Measurements from ENCODE around the gene MAMDC2. TPM values are rescaled to one million over a fixed set of nuclear protein-coding genes. Genes with fewer than 3 reads are reported as not detected.

The MAMDC2 gene
- total RNA-seq, 3 donors from 2014 or later (not counting 1 experiment from before 2014, with no cell fraction given): 0.10 to 0.32 TPM; not detected in 1

- H3K9me3 Mint-ChIP-seq: peaks cover 5 to 6% of the 10 kb centered on the region in 2 donors
Measured at GRCh38 chr9:70205366-70206020, 161.8 kb downstream of the MAMDC2 start.

GRCh38 chr9:70217029-70217428 is 173.4 kb downstream of the MAMDC2 start:
- Mint-ChIP-seq H3K27ac (no peak overlapping the region), H3K36me3 (no peaks in the 10 kb centered on the region), H3K27me3 (ENCODE audit: low read depth in 2 of 2) (peaks cover 0 to 8% of the 10 kb centered on the region in 2 donors), H3K4me1 (no peaks in the 10 kb centered on the region), H3K4me3 (no peak overlapping the region), H3K9me3 (peaks cover 0 to 7% of the 10 kb centered on the region in 2 donors)
- H3K4me1 ChIP-seq (ENCODE audit: control insufficient read depth, insufficient read depth, low read length): no peaks in the 10 kb centered on the region
- 96% methylated on average over 15 of the region's 16 CpGs for WGBS (ENCODE audit: insufficient coverage)
- H3K36me3 ChIP-seq (ENCODE audit: control insufficient read depth, insufficient read depth, low read length): no peaks in the 10 kb centered on the region
- H3K27me3 ChIP-seq (ENCODE audit: control insufficient read depth, insufficient read depth, low read length): no peaks in the 10 kb centered on the region
- TF ChIP-seq CTCF (IDR thresholded peaks at IDR 0.05): no peak
- DNase-seq (no peak), ATAC-seq (no peak)
- H3K4me3 ChIP-seq (ENCODE audit: low read length): no peak overlapping the region
- peaks cover 3% of the 10 kb centered on the region for H3K9me3 ChIP-seq (ENCODE audit: control insufficient read depth, insufficient read depth, low read length)
- no peak overlapping the region for H3K27ac ChIP-seq (ENCODE audit: low read length)
- intact Hi-C loops (cut with micrococcal nuclease): no loop called here

More at GRCh38 chr9:70205366-70206020, 161.8 kb downstream of the MAMDC2 start:
- Mint-ChIP-seq H3K4me3 (no peak overlapping the region), H3K27me3 (ENCODE audit: low read depth in 2 of 2) (peaks cover 0 to 5% of the 10 kb centered on the region in 2 donors), H3K4me1 (no peaks in the 10 kb centered on the region), H3K27ac (no peak overlapping the region), H3K36me3 (peaks cover 11% of the 10 kb centered on the region)
- H3K36me3 ChIP-seq (ENCODE audit: control insufficient read depth, insufficient read depth, low read length): no peaks in the 10 kb centered on the region
- ATAC-seq (no peak), DNase-seq (no peak)
- intact Hi-C loops (cut with micrococcal nuclease): no loop called here
- H3K4me3 ChIP-seq (ENCODE audit: low read length): no peak overlapping the region
- H3K27me3 ChIP-seq (ENCODE audit: control insufficient read depth, insufficient read depth, low read length): no peaks in the 10 kb centered on the region
- peaks cover 5% of the 10 kb centered on the region for H3K9me3 ChIP-seq (ENCODE audit: control insufficient read depth, insufficient read depth, low read length)
- H3K4me1 ChIP-seq (ENCODE audit: control insufficient read depth, insufficient read depth, low read length): no peaks in the 10 kb centered on the region
- H3K27ac ChIP-seq (ENCODE audit: low read length): no peak overlapping the region
- WGBS (ENCODE audit: insufficient coverage): 89% methylated on average over 1 of the region's 3 CpGs
- TF ChIP-seq CTCF (IDR thresholded peaks at IDR 0.05): no peak

- no CpG with 5 or more reads among the region's 1 CpG for WGBS (ENCODE audit: insufficient coverage)
- Mint-ChIP-seq H3K27me3 (ENCODE audit: low read depth in 2 of 2) (peaks cover 0 to 8% of the 10 kb centered on the region in 2 donors), H3K4me1 (no peaks in the 10 kb centered on the region), H3K27ac (no peak overlapping the region), H3K9me3 (peaks cover 0 to 7% of the 10 kb centered on the region in 2 donors), H3K36me3 (no peaks in the 10 kb centered on the region), H3K4me3 (no peak overlapping the region)
- no peak for ATAC-seq
- intact Hi-C loops (cut with micrococcal nuclease): no loop called here
- H3K27me3 ChIP-seq (ENCODE audit: control insufficient read depth, insufficient read depth, low read length): no peaks in the 10 kb centered on the region
- no peaks in the 10 kb centered on the region for H3K36me3 ChIP-seq (ENCODE audit: control insufficient read depth, insufficient read depth, low read length)
- no peak for DNase-seq
- no peaks in the 10 kb centered on the region for H3K4me1 ChIP-seq (ENCODE audit: control insufficient read depth, insufficient read depth, low read length)
- no peak for TF ChIP-seq CTCF (IDR thresholded peaks at IDR 0.05)
- no peak overlapping the region for H3K4me3 ChIP-seq (ENCODE audit: low read length)
- no peak overlapping the region for H3K27ac ChIP-seq (ENCODE audit: low read length)
- no peaks in the 10 kb centered on the region for H3K9me3 ChIP-seq (ENCODE audit: control insufficient read depth, insufficient read depth, low read length)
Measured at GRCh38 chr9:70218767-70219166, 175.1 kb downstream of the MAMDC2 start.

- H3K9me3 ChIP-seq (ENCODE audit: control insufficient read depth, insufficient read depth, low read length): no peaks in the 10 kb centered on the region
- no peaks in the 10 kb centered on the region for H3K4me1 ChIP-seq (ENCODE audit: control insufficient read depth, insufficient read depth, low read length)
- Mint-ChIP-seq H3K4me3 (no peak overlapping the region), H3K9me3 (no peaks in the 10 kb centered on the region), H3K27me3 (ENCODE audit: low read depth in 2 of 2) (no peaks in the 10 kb centered on the region), H3K36me3 (no peaks in the 10 kb centered on the region), H3K4me1 (no peaks in the 10 kb centered on the region), H3K27ac (no peak overlapping the region)
- intact Hi-C loops (cut with micrococcal nuclease): no loop called here
- no peaks in the 10 kb centered on the region for H3K36me3 ChIP-seq (ENCODE audit: control insufficient read depth, insufficient read depth, low read length)
- no peak overlapping the region for H3K27ac ChIP-seq (ENCODE audit: low read length)
- 100% methylated on average over 1 of the region's 2 CpGs for WGBS (ENCODE audit: insufficient coverage)
- no peak for ATAC-seq
- no peak overlapping the region for H3K4me3 ChIP-seq (ENCODE audit: low read length)
- TF ChIP-seq CTCF (IDR thresholded peaks at IDR 0.05): no peak
- no peak for DNase-seq
- H3K27me3 ChIP-seq (ENCODE audit: control insufficient read depth, insufficient read depth, low read length): no peaks in the 10 kb centered on the region
Measured at GRCh38 chr9:70220216-70220615, 176.6 kb downstream of the MAMDC2 start.

Measured in natural killer cell (primary cell).